ENCODE measurements around the gene C10orf62. TPM values are rescaled to one million over a fixed set of nuclear protein-coding genes. Genes with fewer than 3 reads are reported as not detected.
A peak's percentile ranks its signal among the peaks of the same experiment; 100 is the strongest.
"Not testable (repeated sequence)": the region's sequence is repeated elsewhere in the genome, so short reads cannot be mapped to it uniquely, and the experiment has no call there.

Gene C10orf62
- total and polyA plus RNA-seq, 2 of the 13 experiments (the other 11 are each of a cell fraction or from before 2014, with no cell fraction given), result 0.61 to 1.6 TPM

- H3K4me3 ChIP-seq (replicated peaks in 1 of 3; ENCODE audit: insufficient read depth in 1 of 3, low read depth in 2 of 3, low read length in 3 of 3), result no peak overlapping the region
- H3K4me1 ChIP-seq (ENCODE audit: insufficient read depth, low read length), result peaks cover 17% of the 10 kb centered on the region
- CTCF ChIA-PET (ENCODE audit: low intra/inter-chr PET ratio, low total read pairs), result no interaction called here
Measured at GRCh38 chr10:97575127-97575668, 14.3 kb upstream of the C10orf62 start.

DNA sequence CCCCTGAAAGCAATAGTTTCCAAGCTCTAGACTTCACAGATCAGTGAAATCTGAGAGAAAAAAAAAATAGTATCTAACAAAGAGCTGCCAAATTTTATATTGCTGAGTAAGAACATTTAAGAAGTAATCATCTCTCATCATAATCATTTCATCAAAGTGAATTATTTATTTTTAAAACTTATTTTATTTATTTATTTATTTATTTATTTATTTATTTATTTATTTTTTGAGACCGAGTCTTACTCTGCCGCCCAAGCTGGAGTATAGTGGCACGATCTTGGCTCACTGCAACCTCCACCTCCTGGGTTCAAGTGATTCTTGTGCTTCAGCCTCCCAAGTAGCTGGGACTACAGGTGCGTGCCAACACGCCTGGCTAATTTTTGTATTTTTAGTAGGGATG lies 13.0 kb upstream of the C10orf62 start:
- in situ Hi-C loops (cut with HindIII; ENCODE audit: extremely low pct_ligation_motif_present, low pct_unique_long_range_greater_than_20kb); POLR2A ChIA-PET; FAIRE-seq; H4K20me1 ChIP-seq (ENCODE audit: insufficient read depth, low read length); ATAC-seq; H2AFZ ChIP-seq (ENCODE audit: low read length); H3K9me3 ChIP-seq (ENCODE audit: low read length); H3K36me3 ChIP-seq (replicated peaks in 1 of 2; ENCODE audit: control insufficient read depth in 1 of 2, insufficient read depth in 2 of 2, low read length in 2 of 2); H3K27ac ChIP-seq (ENCODE audit: extremely low read length, insufficient read depth, low read length); H3K79me2 ChIP-seq (ENCODE audit: insufficient read depth, low read length); H3K9ac ChIP-seq (ENCODE audit: insufficient read depth, low read depth, low read length); BruUV-seq (replicated peaks); DNase-seq (ENCODE audit: low spot score); H3K4me3 ChIP-seq (replicated peaks in 1 of 3; ENCODE audit: insufficient read depth in 1 of 3, low read depth in 2 of 3, low read length in 3 of 3); H3K4me2 ChIP-seq (ENCODE audit: low read depth, low read length); CTCF ChIA-PET (ENCODE audit: low intra/inter-chr PET ratio, low total read pairs); intact Hi-C loops (cut with micrococcal nuclease; ENCODE audit: unreplicated experiment): not testable (repeated sequence)
- Histone ChIP-seq H3K4me1 (ENCODE audit: insufficient read depth, low read length) (peaks cover 17% of the 10 kb centered on the region), H3K27me3 (ENCODE audit: control insufficient read depth in 1 of 2, insufficient read depth in 2 of 2, low read length in 2 of 2) (peaks cover 0 to 12% of the 10 kb centered on the region in 2 experiments; a peak in 1 of 5 replicates)
- TF ChIP-seq MAFK (conservative IDR thresholded peaks at IDR 0.05 in 1 of 2, IDR thresholded peaks at IDR 0.05 in 1 of 2; ENCODE audit: low read length in 2 of 2), result peak in 1 of 2 experiments; percentile 44; a peak in 1 of 4 replicates
- WGBS (ENCODE audit: low lambda C conversion rate), result 60% methylated on average over 5 of the region's 5 CpGs

More at GRCh38 chr10:97575127-97575668, 14.3 kb upstream of the C10orf62 start:
- no peaks in the 10 kb centered on the region for H3K79me2 ChIP-seq (ENCODE audit: insufficient read depth, low read length)
- no peaks in the 10 kb centered on the region for H3K9me3 ChIP-seq (ENCODE audit: low read length)
- no peak overlapping the region for H2AFZ ChIP-seq (ENCODE audit: low read length)
- no peak overlapping the region for H3K4me2 ChIP-seq (ENCODE audit: low read depth, low read length)
- no peak for FAIRE-seq
- TF ChIP-seq ZKSCAN1 (IDR thresholded peaks at IDR 0.05; ENCODE audit: low read length) (peak; percentile 79), EZH2 (conservative IDR thresholded peaks at IDR 0.05; ENCODE audit: low read depth, low read length) (no peak)
- no TSS peak for BruUV-seq (replicated peaks)
- H4K20me1 ChIP-seq (ENCODE audit: insufficient read depth, low read length), result no peaks in the 10 kb centered on the region
- in situ Hi-C loops (cut with HindIII; ENCODE audit: extremely low pct_ligation_motif_present, low pct_unique_long_range_greater_than_20kb), result no loop called here
- no peaks in the 10 kb centered on the region; a peak in 1 of 5 replicates for H3K36me3 ChIP-seq (replicated peaks in 1 of 2; ENCODE audit: control insufficient read depth in 1 of 2, insufficient read depth in 2 of 2, low read length in 2 of 2)
- H3K9ac ChIP-seq (ENCODE audit: insufficient read depth, low read depth, low read length), result no peak overlapping the region
- no peak overlapping the region for H3K27ac ChIP-seq (ENCODE audit: extremely low read length, insufficient read depth, low read length)
- DNase-seq (ENCODE audit: low spot score), result no peak
- no peak for ATAC-seq
- POLR2A ChIA-PET, result interaction anchor here (1.6 to 2.3 kb wide), 2 partner anchors 9 to 22 kb away, joined by 3 to 14 read pairs; partner anchors contain the start of gene HOGA1
- WGBS (ENCODE audit: low lambda C conversion rate), result 44% methylated on average over 6 of the region's 6 CpGs
- peaks cover 0 to 2% of the 10 kb centered on the region in 2 experiments; a peak in 1 of 5 replicates for H3K27me3 ChIP-seq (ENCODE audit: control insufficient read depth in 1 of 2, insufficient read depth in 2 of 2, low read length in 2 of 2)
- intact Hi-C loops (cut with micrococcal nuclease; ENCODE audit: unreplicated experiment), result loop anchor here (1.0 kb wide), 1 partner anchor 41 kb away; no protein-coding TSS in a partner anchor
